ENCODE data around the gene NAIF1. TPM values are rescaled to one million over a fixed set of nuclear protein-coding genes. Genes with fewer than 3 reads are reported as not detected.

Gene NAIF1
- total and polyA plus RNA-seq, 12 donors, result 3.2 to 7.2 (median 5.5) TPM

DNA sequence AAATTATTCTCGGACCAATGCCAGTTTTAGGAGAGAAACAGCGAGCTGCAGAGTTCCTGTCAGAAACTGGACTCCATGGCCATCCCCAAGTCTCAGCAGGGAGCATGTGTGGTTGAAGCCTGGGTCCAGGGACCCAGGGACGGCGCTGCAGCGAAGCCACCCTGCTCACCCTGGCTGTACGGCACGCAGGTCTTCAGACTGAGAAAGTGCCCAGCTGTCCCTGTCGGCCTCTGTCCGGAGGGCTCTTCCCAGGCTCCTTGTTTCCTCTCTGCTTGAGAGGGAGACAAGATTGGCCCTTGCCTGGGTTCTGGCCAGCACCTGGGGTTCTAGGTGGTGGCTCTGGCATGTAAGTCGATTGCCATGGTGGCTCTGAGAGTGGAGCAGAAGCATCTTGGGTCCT lies 33.5 kb upstream of the NAIF1 start:
- WGBS, 2 donors, result 75% methylated on average over 10 of the region's 10 CpGs
- no peak for ATAC-seq
- intact Hi-C loops (cut with DNase I), result no loop called here
- no peak for DNase-seq
- Histone ChIP-seq H3K4me1 (peaks cover 31 to 77% (median 58%) of the 10 kb centered on the region in 9 donors), H3K9me3 (no peaks in the 10 kb centered on the region), H3K4me3 (peak overlapping the region in 8 of 10 donors; percentile 10 to 61 (median 57)), H3K27ac (peak overlapping the region; percentile 70 to 97 (median 91)), H3K36me3 (peaks cover 0 to 55% (median 32%) of the 10 kb centered on the region in 9 donors), H3K27me3 (no peaks in the 10 kb centered on the region)
- TF ChIP-seq, protein P1, sequence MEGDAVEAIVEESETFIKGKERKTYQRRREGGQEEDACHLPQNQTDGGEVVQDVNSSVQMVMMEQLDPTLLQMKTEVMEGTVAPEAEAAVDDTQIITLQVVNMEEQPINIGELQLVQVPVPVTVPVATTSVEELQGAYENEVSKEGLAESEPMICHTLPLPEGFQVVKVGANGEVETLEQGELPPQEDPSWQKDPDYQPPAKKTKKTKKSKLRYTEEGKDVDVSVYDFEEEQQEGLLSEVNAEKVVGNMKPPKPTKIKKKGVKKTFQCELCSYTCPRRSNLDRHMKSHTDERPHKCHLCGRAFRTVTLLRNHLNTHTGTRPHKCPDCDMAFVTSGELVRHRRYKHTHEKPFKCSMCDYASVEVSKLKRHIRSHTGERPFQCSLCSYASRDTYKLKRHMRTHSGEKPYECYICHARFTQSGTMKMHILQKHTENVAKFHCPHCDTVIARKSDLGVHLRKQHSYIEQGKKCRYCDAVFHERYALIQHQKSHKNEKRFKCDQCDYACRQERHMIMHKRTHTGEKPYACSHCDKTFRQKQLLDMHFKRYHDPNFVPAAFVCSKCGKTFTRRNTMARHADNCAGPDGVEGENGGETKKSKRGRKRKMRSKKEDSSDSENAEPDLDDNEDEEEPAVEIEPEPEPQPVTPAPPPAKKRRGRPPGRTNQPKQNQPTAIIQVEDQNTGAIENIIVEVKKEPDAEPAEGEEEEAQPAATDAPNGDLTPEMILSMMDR (IDR thresholded peaks at IDR 0.05), result no peak

DNA sequence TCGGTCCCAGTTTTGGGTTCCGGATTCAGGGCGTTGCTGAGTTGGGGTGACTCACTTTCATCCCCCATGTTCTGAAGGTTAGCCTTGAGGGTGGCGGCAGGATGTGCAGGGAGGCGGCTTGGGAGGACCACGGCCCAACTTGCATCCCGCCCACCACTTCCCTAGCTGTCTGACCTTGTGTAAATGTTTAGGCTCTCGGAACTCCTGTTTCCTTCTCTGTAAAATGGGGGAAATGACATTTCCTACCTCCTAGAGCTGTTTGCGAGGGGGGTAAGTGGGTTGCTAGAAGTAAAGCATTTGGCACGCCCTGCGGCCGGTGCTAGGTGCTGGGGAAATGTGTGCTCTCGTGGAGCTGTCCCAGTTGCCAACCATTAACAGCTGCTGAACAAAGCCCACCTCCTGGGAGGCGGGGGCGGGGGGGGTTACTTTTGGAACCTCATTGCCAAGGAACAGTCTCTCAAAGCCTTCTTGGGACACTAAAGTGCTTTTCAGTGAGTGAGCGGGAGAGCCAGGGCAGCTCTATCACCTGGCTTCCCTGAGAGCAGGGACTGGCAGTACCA lies 32.9 kb upstream of the NAIF1 start:
- Histone ChIP-seq H3K27me3 (no peaks in the 10 kb centered on the region), H3K4me1 (peaks cover 31 to 83% (median 64%) of the 10 kb centered on the region in 9 donors), H3K9me3 (no peaks in the 10 kb centered on the region), H3K4me3 (peak overlapping the region in 9 of 10 donors; percentile 37 to 61 (median 54)), H3K27ac (peak overlapping the region; percentile 70 to 97 (median 91)), H3K36me3 (peaks cover 0 to 49% (median 29%) of the 10 kb centered on the region in 9 donors)
- intact Hi-C loops (cut with DNase I), result no loop called here
- DNase-seq (peak in 1 of 2 donors; percentile 65), ATAC-seq (peak in 6 of 8 donors; percentile 6 to 63 (median 32))
- 54 to 63% methylated on average over 16 of the region's 16 CpGs for WGBS, 2 donors
- TF ChIP-seq, protein P1 (IDR thresholded peaks at IDR 0.05), result no peak

DNA sequence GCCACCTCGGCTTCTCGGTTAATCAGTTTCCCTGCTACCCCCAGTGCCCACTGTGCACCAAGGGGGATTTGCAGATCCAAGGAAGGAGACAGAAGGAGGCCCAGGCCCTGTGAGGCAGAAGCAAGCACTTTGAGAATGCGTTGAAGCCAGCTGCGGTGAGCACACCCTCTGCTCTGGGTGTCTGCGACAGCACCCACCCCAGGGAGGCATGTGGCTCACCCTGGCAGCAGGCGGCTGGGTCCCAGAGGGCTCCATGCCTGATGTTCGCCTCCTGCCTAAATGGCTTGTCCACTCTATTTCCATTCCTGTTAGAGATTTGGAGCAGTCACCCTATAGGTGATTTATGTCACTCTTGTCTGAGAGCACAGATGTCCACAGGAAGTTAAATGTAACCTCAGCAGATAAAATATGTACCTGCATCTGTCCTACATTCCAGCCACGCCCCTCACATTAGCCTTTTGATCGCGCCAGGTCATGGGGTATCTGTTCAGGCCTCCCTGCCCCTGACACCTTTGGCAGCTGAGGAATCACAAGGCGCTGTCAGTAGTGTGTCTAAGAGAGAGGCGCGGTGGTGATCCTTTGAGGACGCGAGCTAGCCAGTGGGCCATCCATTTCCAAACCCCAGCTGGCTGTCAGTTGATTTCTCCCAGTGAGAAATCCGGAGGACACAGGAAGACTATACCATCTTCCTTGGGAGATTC lies 32.3 kb upstream of the NAIF1 start:
- ATAC-seq, result peak in 3 of 8 donors; percentile 7 to 14 (median 11)
- intact Hi-C loops (cut with DNase I), result no loop called here
- Histone ChIP-seq H3K36me3 (peaks cover 0 to 43% (median 26%) of the 10 kb centered on the region in 9 donors), H3K9me3 (no peaks in the 10 kb centered on the region), H3K4me1 (peaks cover 36 to 89% (median 68%) of the 10 kb centered on the region in 9 donors), H3K27me3 (no peaks in the 10 kb centered on the region), H3K4me3 (peak overlapping the region; percentile 30 to 61 (median 52)), H3K27ac (peak overlapping the region; percentile 70 to 97 (median 91))
- WGBS, 2 donors, result 45 to 48% methylated on average over 16 of the region's 16 CpGs
- TF ChIP-seq, protein P1 (IDR thresholded peaks at IDR 0.05), result no peak
- DNase-seq, result no peak

DNA sequence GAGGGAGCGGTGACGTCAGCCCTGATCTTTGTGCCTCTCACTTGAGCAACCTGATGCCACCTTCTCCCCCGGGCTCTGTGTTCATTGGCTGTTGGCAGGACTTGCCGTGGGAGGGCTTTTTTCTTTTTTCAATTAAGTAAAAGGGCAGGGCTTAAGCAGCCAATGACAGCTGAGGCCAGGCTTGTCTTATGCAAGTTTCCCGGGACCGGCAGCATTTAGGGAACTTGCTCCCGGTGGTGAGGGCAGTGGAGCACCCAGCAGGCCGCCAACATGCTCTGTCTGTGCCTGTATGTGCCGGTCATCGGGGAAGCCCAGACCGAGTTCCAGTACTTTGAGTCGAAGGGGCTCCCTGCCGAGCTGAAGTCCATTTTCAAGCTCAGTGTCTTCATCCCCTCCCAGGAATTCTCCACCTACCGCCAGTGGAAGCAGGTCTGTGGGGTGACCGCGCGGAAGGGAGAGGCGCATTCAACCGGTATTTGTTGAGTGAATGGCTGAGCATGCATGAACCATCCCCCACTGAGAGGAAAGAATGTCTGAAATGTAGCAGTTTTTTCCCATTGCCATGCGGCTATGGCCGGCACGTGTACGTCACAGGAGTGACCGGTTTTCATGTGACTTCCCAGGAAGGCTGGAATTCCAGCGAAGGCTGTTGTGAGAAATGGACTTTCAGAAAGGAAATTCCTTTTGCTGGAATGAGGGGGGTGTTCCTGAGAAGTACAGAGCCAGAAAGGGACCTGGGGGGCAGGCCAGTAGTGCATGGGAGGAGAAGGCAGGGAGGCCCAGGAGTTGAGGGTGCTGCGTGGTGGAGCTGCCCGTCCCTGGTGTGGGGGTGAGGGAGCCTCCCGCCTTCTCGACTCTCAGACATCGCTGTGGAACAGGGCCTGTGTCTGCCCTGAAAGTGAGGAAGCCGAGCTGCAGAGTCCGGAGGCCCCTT lies 31.4 kb upstream of the NAIF1 start:
- ATAC-seq, result peak; percentile 53 to 83 (median 74)
- TF ChIP-seq, protein P1 (IDR thresholded peaks at IDR 0.05), result no peak
- WGBS, 2 donors, result 6% methylated on average over 32 of the region's 32 CpGs
- intact Hi-C loops (cut with DNase I), result no loop called here
- peak; percentile 82 to 91 for DNase-seq
- H3K4me3 ChIP-seq, result peak overlapping the region; percentile 30 to 61 (median 52)
- peaks cover 37 to 96% (median 70%) of the 10 kb centered on the region in 9 donors for H3K4me1 ChIP-seq
- H3K27ac ChIP-seq, result peak overlapping the region; percentile 70 to 97 (median 91)
- peaks cover 0 to 34% (median 18%) of the 10 kb centered on the region in 9 donors for H3K36me3 ChIP-seq
- H3K9me3 ChIP-seq, result no peaks in the 10 kb centered on the region
- no peaks in the 10 kb centered on the region for H3K27me3 ChIP-seq

All from heart right ventricle (tissue), 16 donors.